ENCODE data around the gene CDIPT. TPM values are rescaled to one million over a fixed set of nuclear protein-coding genes. Genes with fewer than 3 reads are reported as not detected.

CDIPT gene
- total RNA-seq, 1 experiment from 2014 or later = 29.6 TPM

- Histone ChIP-seq H3K27me3 (no peaks in the 10 kb centered on the region), H3K9me3 (replicated peaks) (no peaks in the 10 kb centered on the region), H3K36me3 (peaks cover 23% of the 10 kb centered on the region), H3K4me3 (no peak overlapping the region), H3K27ac (no peak overlapping the region), H3K4me1 (peaks cover 17% of the 10 kb centered on the region)
- DNase-seq = no peak
Measured at GRCh38 chr16:29809031-29809747, 53.8 kb downstream of the CDIPT start.

Other genes with a start within 250 kb of the CDIPT start
- gene SPN, start 200.0 kb downstream of the CDIPT start, total RNA-seq (2014; rRNA removed; shearing (Covaris generic)) = 0.96 and 2.1 TPM in 2 replicates
- gene QPRT, start 184.0 kb downstream of the CDIPT start, total RNA-seq (2014; rRNA removed; shearing (Covaris generic)) = 51.0 and 51.9 TPM in 2 replicates
- gene C16orf54, start 117.2 kb downstream of the CDIPT start, total RNA-seq (2014; rRNA removed; shearing (Covaris generic)) = not detected in 2 replicates
- not detected in 2 replicates for gene ZG16, start 85.0 kb downstream of the CDIPT start, total RNA-seq (2014; rRNA removed; shearing (Covaris generic))
- gene KIF22, start 72.5 kb downstream of the CDIPT start, total RNA-seq (2014; rRNA removed; shearing (Covaris generic)) = 115 and 122 TPM in 2 replicates
- gene MAZ, start 56.7 kb downstream of the CDIPT start, total RNA-seq (2014; rRNA removed; shearing (Covaris generic)) = 186 and 221 TPM in 2 replicates
- gene PRRT2, start 51.0 kb downstream of the CDIPT start, total RNA-seq (2014; rRNA removed; shearing (Covaris generic)) = 0.81 and 1.5 TPM in 2 replicates
- 25.1 and 28.2 TPM in 2 replicates for gene PAGR1, start 47.1 kb downstream of the CDIPT start, total RNA-seq (2014; rRNA removed; shearing (Covaris generic))
- 0.61 and 0.63 TPM in 2 replicates for gene MVP, start 42.8 kb downstream of the CDIPT start, total RNA-seq (2014; rRNA removed; shearing (Covaris generic))
- not detected in 2 replicates for gene SEZ6L2, start 36.3 kb upstream of the CDIPT start, total RNA-seq (2014; rRNA removed; shearing (Covaris generic))
- 0.06 and 0.35 TPM in 2 replicates for gene ASPHD1, start 37.3 kb upstream of the CDIPT start, total RNA-seq (2014; rRNA removed; shearing (Covaris generic))
- 3.5 and 5.3 TPM in 2 replicates for gene KCTD13, start 63.0 kb upstream of the CDIPT start, total RNA-seq (2014; rRNA removed; shearing (Covaris generic))
- gene TMEM219, start 98.9 kb upstream of the CDIPT start, total RNA-seq (2014; rRNA removed; shearing (Covaris generic)) = 29.8 and 32.1 TPM in 2 replicates
- gene TAOK2, start 110.6 kb upstream of the CDIPT start, total RNA-seq (2014; rRNA removed; shearing (Covaris generic)) = 27.3 and 30.6 TPM in 2 replicates
- 10.9 and 12.5 TPM in 2 replicates for gene HIRIP3, start 132.4 kb upstream of the CDIPT start, total RNA-seq (2014; rRNA removed; shearing (Covaris generic))
- gene INO80E, start 133.0 kb upstream of the CDIPT start, total RNA-seq (2014; rRNA removed; shearing (Covaris generic)) = 54.5 and 55.7 TPM in 2 replicates
- gene DOC2A, start 147.8 kb upstream of the CDIPT start, total RNA-seq (2014; rRNA removed; shearing (Covaris generic)) = not detected in 2 replicates
- not detected in 2 replicates for gene C16orf92, start 160.0 kb upstream of the CDIPT start, total RNA-seq (2014; rRNA removed; shearing (Covaris generic))
- 0.49 and 0.58 TPM in 2 replicates for gene TLCD3B, start 168.0 kb upstream of the CDIPT start, total RNA-seq (2014; rRNA removed; shearing (Covaris generic))
- gene ALDOA, start 202.5 kb upstream of the CDIPT start, total RNA-seq (2014; rRNA removed; shearing (Covaris generic)) = 646 and 744 TPM in 2 replicates
- gene PPP4C, start 212.8 kb upstream of the CDIPT start, total RNA-seq (2014; rRNA removed; shearing (Covaris generic)) = 96.7 and 99.4 TPM in 2 replicates
- 0.18 and 0.73 TPM in 2 replicates for gene TBX6, start 228.7 kb upstream of the CDIPT start, total RNA-seq (2014; rRNA removed; shearing (Covaris generic))
- 10.3 and 13.0 TPM in 2 replicates for gene YPEL3, start 233.0 kb upstream of the CDIPT start, total RNA-seq (2014; rRNA removed; shearing (Covaris generic))

Measured in SJCRH30 (cell line).